GM12872 (cell line): Measurements from ENCODE around the gene SMIM1.

ENCODE experiments used
- CTCF ChIP-seq: IDR thresholded peaks from 3 replicates; pipeline ENCODE4 v1.5.1; 2011; ENCODE audit warnings: low read depth, mild to moderate bottlenecking, low read length, moderate library complexity; ENCODE audit not compliant: insufficient read depth

SMIM1 gene

DNA sequence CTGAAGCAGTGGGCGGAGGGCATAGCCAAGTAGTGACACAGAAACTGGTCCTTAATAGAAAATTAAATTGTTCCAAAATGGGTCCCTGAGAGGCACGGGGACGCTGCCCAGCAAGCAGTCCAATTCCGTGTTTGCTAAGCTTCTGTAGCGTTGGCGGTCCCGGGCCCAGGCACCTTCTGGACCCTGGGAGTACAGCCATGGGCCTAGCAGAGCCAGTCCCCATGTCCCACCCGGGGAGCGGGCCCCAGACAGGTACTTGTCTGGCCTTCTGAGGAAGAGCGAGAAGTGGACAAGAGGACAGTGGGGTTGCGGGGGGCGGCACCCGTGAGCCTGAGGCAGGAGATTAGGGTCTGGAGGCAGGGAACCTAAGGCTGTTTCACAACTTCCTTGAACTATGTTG lies 31.8 kb upstream of the SMIM1 start:
- no peak for TF ChIP-seq CTCF

GRCh38 chr1:3741566-3742438 lies 30.7 kb upstream of the SMIM1 start:
- no peak for TF ChIP-seq CTCF

DNA sequence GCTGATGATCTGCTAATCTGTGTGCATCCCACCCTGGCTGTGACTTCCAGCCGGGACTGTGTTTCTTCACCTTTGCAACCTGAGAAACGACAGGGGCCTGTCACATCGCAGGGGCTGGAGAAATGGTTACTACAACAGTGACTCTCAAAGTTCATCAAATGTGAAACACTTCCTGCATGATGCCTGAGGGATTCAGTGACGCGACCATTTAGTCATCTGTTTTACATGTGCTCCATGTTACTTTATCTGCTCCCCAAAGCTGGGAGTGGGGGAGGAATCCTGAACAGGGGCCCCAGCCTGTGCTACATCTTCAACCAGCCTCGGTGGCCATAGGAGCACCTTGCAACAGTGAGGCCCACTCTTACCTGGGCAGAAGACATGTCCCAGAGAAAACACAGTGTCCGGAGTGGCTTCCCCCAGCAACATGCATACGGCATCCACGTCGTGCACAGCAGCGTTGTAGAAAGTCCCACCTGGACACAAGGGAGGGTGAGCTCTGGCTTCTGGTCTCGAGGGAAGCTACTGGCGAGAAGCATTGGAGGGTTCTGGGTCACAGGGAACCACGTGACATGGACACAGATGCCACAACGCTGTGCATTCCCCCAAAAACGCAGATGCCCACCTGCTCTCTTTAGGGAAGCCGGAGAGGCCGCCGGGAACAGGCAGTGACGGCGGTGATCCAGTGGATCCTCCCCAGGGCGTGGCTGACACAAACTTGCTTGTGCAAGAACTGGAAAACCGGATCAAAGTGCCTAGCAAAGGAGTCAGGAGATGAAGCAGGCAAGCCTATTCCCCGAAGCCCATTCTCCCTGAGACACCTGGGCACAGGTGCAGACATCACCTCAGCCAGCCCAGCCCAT lies 29.9 kb upstream of the SMIM1 start:
- TF ChIP-seq CTCF: no peak

DNA sequence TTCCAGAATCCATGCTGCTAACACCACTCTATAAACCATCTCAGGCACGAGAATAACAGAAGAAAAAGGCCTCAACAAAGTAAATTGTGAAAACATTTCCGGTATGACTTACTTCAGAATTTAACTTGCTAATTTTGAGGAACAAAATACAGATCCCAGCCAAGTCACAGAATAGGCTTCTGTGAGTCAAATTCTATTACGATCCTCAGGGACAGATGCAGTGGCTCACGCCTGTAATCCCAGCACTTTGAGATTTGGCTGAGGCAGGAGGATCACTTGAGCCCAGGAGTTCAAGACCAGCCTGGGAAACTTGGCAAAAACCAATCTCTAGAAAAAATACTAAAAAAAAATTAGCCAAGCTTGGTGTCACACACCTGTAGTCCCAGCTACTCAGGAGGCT lies 29.1 kb upstream of the SMIM1 start:
- no peak for TF ChIP-seq CTCF

DNA sequence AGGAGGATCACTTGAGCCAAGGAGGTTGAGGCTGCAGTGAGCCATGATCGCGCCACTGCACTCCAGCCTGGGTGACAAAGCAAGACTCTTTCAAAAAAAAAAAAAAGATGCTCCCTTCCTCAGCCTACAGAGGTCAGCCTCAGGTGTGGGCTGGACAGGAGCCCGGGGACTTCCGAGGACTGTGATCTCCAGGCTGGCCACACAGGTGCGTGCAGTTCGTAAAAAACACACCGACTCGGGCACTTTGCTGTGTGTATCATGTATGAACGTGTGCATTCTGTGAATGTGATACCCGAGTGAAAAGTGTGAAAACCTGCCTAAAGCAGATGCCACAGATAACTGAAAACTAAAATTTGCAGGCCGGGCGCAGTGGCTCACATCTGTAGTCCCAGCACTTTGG lies 28.7 kb upstream of the SMIM1 start:
- TF ChIP-seq CTCF: no peak

DNA sequence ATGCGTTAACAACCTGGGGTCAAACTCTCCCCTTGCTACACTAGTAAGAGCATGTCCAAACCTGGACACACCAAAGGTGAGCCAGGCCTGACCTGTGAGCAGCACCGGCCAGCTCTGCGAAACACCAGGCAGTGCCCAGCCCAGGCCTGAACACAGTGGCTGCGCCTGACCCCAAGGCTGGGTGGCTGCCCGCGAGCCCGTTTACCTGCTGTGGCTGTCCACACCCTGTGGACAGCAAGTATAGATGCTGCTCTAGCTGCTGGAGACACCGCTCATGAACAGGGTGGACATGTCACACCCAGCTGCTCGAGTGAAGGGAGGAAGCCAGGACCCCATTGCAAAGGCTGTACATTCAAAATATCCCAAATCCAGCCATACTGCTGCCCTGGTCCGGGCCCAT lies 27.9 kb upstream of the SMIM1 start:
- no peak for TF ChIP-seq CTCF

GRCh38 chr1:3745071-3745470 lies 27.5 kb upstream of the SMIM1 start:
- no peak for TF ChIP-seq CTCF
